Measurements from ENCODE around the gene APOE. TPM values are rescaled to one million over a fixed set of nuclear protein-coding genes. Genes with fewer than 3 reads are reported as not detected.
A peak's percentile ranks its signal among the peaks of the same experiment; 100 is the strongest.

Gene APOE
- total RNA-seq, 1 experiment from 2014 or later: 530 TPM

DNA sequence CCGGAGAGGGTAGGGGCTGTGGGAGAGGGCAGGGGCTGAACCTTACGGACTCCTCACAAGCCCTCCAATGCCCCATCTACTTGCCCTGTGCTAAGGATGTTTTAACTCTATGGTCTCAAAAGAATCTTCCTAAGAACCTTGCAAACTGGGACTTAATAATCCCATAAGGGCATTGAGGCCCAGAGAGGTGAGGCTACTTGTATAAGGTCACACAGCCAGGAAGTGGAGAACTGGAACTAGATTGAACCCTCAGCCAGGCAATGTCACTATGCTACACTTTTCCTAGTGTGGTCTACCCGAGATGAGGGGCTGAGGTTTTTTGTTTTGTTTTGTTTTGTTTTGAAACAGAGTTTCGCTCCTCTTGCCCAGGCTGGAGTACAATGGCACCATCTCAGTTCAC, 25.9 kb downstream of the APOE start:
- Histone ChIP-seq H3K4ac (ENCODE audit: low read depth, low read length) (no peak overlapping the region), H3K79me2 (ENCODE audit: insufficient read depth, low read length) (no peaks in the 10 kb centered on the region), H3K23me2 (ENCODE audit: insufficient read length, low read depth, low read length, poor library complexity, severe bottlenecking) (no peaks in the 10 kb centered on the region), H3K23ac (ENCODE audit: insufficient read length, low read depth, low read length) (no peak overlapping the region), H3K14ac (ENCODE audit: insufficient read depth, low read length) (no peak overlapping the region), H3T11ph (ENCODE audit: low read length) (no peak overlapping the region), H3K18ac (ENCODE audit: insufficient read length, low read depth, low read length) (no peak overlapping the region), H3K27ac (ENCODE audit: insufficient read length, low read depth, low read length) (no peak overlapping the region), H3K27me3 (ENCODE audit: insufficient read depth, low read length) (no peaks in the 10 kb centered on the region), H3K9me3 (ENCODE audit: control insufficient read depth, low read depth, low read length) (no peaks in the 10 kb centered on the region), H2BK120ac (ENCODE audit: low read depth, low read length, poor library complexity, severe bottlenecking) (no peak overlapping the region), H3K56ac (ENCODE audit: insufficient read length, low read depth, low read length) (no peak overlapping the region), H2BK12ac (ENCODE audit: insufficient read length, low read depth, low read length) (no peak overlapping the region), H4K91ac (ENCODE audit: insufficient read length, low read depth, low read length) (no peak overlapping the region), H4K8ac (replicated peaks; ENCODE audit: insufficient read length, low read depth, low read length) (no peak overlapping the region), H4K5ac (ENCODE audit: insufficient read length, low read depth, low read length) (no peak overlapping the region), H2AFZ (ENCODE audit: low read length) (no peak overlapping the region), H2AK5ac (ENCODE audit: insufficient read length, low read length) (no peak overlapping the region), H3K4me1 (ENCODE audit: insufficient read depth, low read length) (no peaks in the 10 kb centered on the region; the same call in 1 of the 2 replicates), H2BK15ac (ENCODE audit: low read depth, low read length) (peak overlapping the region; percentile 80; the same call in 1 of the 2 replicates), H3K79me1 (ENCODE audit: insufficient read depth, low read depth, low read length, poor library complexity, severe bottlenecking) (no peaks in the 10 kb centered on the region), H4K20me1 (ENCODE audit: control insufficient read depth, insufficient read depth, insufficient read length) (no peaks in the 10 kb centered on the region), H3K9ac (ENCODE audit: extremely low read depth, insufficient read length, low read length) (no peak overlapping the region), H2BK20ac (ENCODE audit: low read depth, low read length, poor library complexity, severe bottlenecking) (no peak overlapping the region), H2BK5ac (ENCODE audit: insufficient read length, low read length) (no peak overlapping the region), H3K4me2 (ENCODE audit: insufficient read depth, insufficient read length, low read length) (no peak overlapping the region)
- no peak for DNase-seq
- Mint-ChIP-seq H3K9me3 (no peaks in the 10 kb centered on the region), H3K27me3 (ENCODE audit: low read depth) (peaks cover 30% of the 10 kb centered on the region), H3K36me3 (ENCODE audit: insufficient read depth in 1 of 3, low read depth in 3 of 3) (no peaks in the 10 kb centered on the region; a peak in 1 of 7 replicates), H3K4me1 (peaks cover 8 to 17% of the 10 kb centered on the region in 2 experiments), H3K4me3 (no peak overlapping the region), H3K27ac (no peak overlapping the region)
- WGBS (ENCODE audit: extremely low coverage, insufficient read length, low lambda C conversion rate): no CpG with 5 or more reads among the region's 4 CpGs
- TF ChIP-seq, protein P1, sequence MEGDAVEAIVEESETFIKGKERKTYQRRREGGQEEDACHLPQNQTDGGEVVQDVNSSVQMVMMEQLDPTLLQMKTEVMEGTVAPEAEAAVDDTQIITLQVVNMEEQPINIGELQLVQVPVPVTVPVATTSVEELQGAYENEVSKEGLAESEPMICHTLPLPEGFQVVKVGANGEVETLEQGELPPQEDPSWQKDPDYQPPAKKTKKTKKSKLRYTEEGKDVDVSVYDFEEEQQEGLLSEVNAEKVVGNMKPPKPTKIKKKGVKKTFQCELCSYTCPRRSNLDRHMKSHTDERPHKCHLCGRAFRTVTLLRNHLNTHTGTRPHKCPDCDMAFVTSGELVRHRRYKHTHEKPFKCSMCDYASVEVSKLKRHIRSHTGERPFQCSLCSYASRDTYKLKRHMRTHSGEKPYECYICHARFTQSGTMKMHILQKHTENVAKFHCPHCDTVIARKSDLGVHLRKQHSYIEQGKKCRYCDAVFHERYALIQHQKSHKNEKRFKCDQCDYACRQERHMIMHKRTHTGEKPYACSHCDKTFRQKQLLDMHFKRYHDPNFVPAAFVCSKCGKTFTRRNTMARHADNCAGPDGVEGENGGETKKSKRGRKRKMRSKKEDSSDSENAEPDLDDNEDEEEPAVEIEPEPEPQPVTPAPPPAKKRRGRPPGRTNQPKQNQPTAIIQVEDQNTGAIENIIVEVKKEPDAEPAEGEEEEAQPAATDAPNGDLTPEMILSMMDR (conservative IDR thresholded peaks at IDR 0.05): no peak
